HEK293T (cell line): Measurements from ENCODE around the gene LIFR.

Source experiments
- CTCF ChIA-PET: fragments of 350-600 bp; formaldehyde crosslinking; extraction: SDS; loops from one replicate; lab custom pipeline; 2021; ENCODE audit warnings: antibody characterized with exemption, inconsistent platforms; lab: Yijun Ruan, JAX
- POLR2A ChIA-PET: fragments of 350-600 bp; formaldehyde crosslinking; extraction: SDS; loops from one replicate; lab custom pipeline; 2020; ENCODE audit warnings: antibody characterized with exemption, inconsistent platforms; lab: Yijun Ruan, JAX
- DNase-seq: peaks from one replicate; pipeline ENCODE4 v3.0.0; 2012; ENCODE audit warnings: mixed read lengths; ENCODE audit errors: extremely low spot score
- ARNT ChIP-seq: fragments of 450-650 bp; IDR thresholded peaks from 2 replicates; pipeline ENCODE4 v1.6.1; 2017; ENCODE audit warnings: mild to moderate bottlenecking
- BHLHE40 ChIP-seq: fragments of 450-650 bp; IDR thresholded peaks from 2 replicates; pipeline ENCODE4 v1.6.1; 2016; ENCODE audit warnings: mild to moderate bottlenecking, moderate library complexity, borderline replicate concordance
- CTBP1 ChIP-seq: fragments of 450-650 bp; IDR thresholded peaks from 2 replicates; pipeline ENCODE4 v1.6.1; 2016; ENCODE audit warnings: borderline replicate concordance
- ELF4 ChIP-seq: fragments of 450-650 bp; IDR thresholded peaks from 2 replicates; pipeline ENCODE4 v1.6.1; 2017; ENCODE audit warnings: antibody characterized with exemption
- FOXA1 ChIP-seq: fragments of 450-650 bp; IDR thresholded peaks from 2 replicates; pipeline ENCODE4 v1.6.1; 2016; ENCODE audit warnings: mild to moderate bottlenecking
- FOXK2 ChIP-seq: fragments of 450-650 bp; IDR thresholded peaks from 2 replicates; pipeline ENCODE4 v1.6.1; 2016; ENCODE audit warnings: mild to moderate bottlenecking
- FOXM1 ChIP-seq: fragments of 450-650 bp; IDR thresholded peaks from 2 replicates; pipeline ENCODE4 v1.6.1; 2017; ENCODE audit warnings: mild to moderate bottlenecking, borderline replicate concordance
- HDGF ChIP-seq: fragments of 450-650 bp; IDR thresholded peaks from 2 replicates; pipeline ENCODE4 v1.6.1; 2017; ENCODE audit warnings: antibody characterized with exemption, borderline replicate concordance
- L3MBTL2 ChIP-seq: fragments of 450-650 bp; conservative IDR thresholded peaks from 2 replicates; pipeline ENCODE4 v1.6.1; 2016; ENCODE audit warnings: mild to moderate bottlenecking
- LEF1 ChIP-seq: fragments of 450-650 bp; IDR thresholded peaks from 2 replicates; pipeline ENCODE4 v1.6.1; 2017; ENCODE audit warnings: mild to moderate bottlenecking, borderline replicate concordance
- NFRKB ChIP-seq: fragments of 450-650 bp; IDR thresholded peaks from 2 replicates; pipeline ENCODE4 v1.6.1; 2016; ENCODE audit warnings: mild to moderate bottlenecking, moderate library complexity
- PKNOX1 ChIP-seq: fragments of 450-650 bp; IDR thresholded peaks from 2 replicates; pipeline ENCODE4 v1.6.1; 2016
- SP1 ChIP-seq: fragments of 450-650 bp; IDR thresholded peaks from 2 replicates; pipeline ENCODE4 v1.6.1; 2017
- SUZ12 ChIP-seq: fragments of 450-650 bp; IDR thresholded peaks from 2 replicates; pipeline ENCODE4 v1.6.1; 2016; ENCODE audit warnings: mild to moderate bottlenecking
- TARDBP ChIP-seq: fragments of 450-650 bp; IDR thresholded peaks from 2 replicates; pipeline ENCODE4 v1.6.1; 2016
- ZNF384 ChIP-seq: fragments of 450-650 bp; IDR thresholded peaks from 2 replicates; pipeline ENCODE4 v1.6.1; 2016

LIFR gene

GRCh38 chr5:38473008-38473407, 83.4 kb downstream of the LIFR start:
- POLR2A ChIA-PET, result no interaction called here
- TF ChIP-seq PKNOX1 (no peak), BHLHE40 (no peak), ZNF384 (no peak), FOXM1 (no peak), SUZ12 (no peak), ELF4 (no peak), SP1 (no peak), ARNT (no peak), NFRKB (no peak)
- no peak for DNase-seq
- CTCF ChIA-PET, result interaction anchor here (1.1 kb wide), 1 partner anchor 31 kb away, joined by 3 read pairs; no protein-coding TSS in a partner anchor

- no peak for DNase-seq
- POLR2A ChIA-PET, result no interaction called here
- TF ChIP-seq LEF1 (no peak), FOXM1 (no peak), ZNF384 (no peak), HDGF (no peak), SUZ12 (no peak), FOXK2 (no peak), BHLHE40 (no peak), L3MBTL2 (no peak), PKNOX1 (no peak), ELF4 (no peak), SP1 (no peak), ARNT (no peak), FOXA1 (no peak), TARDBP (no peak)
- CTCF ChIA-PET, result interaction anchor here (1.1 kb wide), 1 partner anchor 31 kb away, joined by 3 read pairs; no protein-coding TSS in a partner anchor
Measured at GRCh38 chr5:38472541-38472940, 83.9 kb downstream of the LIFR start.

- TF ChIP-seq ARNT, result no peak
- TF ChIP-seq PKNOX1, result no peak
- no peak for TF ChIP-seq CTBP1
- TF ChIP-seq L3MBTL2, result no peak
- no peak for TF ChIP-seq SUZ12
- no peak for TF ChIP-seq FOXM1
- no peak for TF ChIP-seq LEF1
- no peak for TF ChIP-seq FOXK2
- no peak for TF ChIP-seq TARDBP
- no peak for TF ChIP-seq ELF4
- no peak for TF ChIP-seq SP1
- no peak for TF ChIP-seq FOXA1
- no peak for TF ChIP-seq ZNF384
- TF ChIP-seq HDGF, result no peak
- TF ChIP-seq NFRKB, result no peak
- TF ChIP-seq BHLHE40, result no peak
- DNase-seq, result no peak
- ChIA-PET POLR2A (no interaction called here), CTCF (no interaction called here)
Measured at GRCh38 chr5:38471709-38472108, 84.7 kb downstream of the LIFR start.

GRCh38 chr5:38469707-38470267, 86.7 kb downstream of the LIFR start:
- no peak for TF ChIP-seq FOXA1
- no peak for TF ChIP-seq ELF4
- no peak for TF ChIP-seq CTBP1
- no peak for TF ChIP-seq FOXK2
- TF ChIP-seq ARNT, result no peak
- no peak for TF ChIP-seq BHLHE40
- TF ChIP-seq L3MBTL2, result no peak
- TF ChIP-seq LEF1, result no peak
- no peak for TF ChIP-seq NFRKB
- no peak for TF ChIP-seq FOXM1
- no peak for TF ChIP-seq HDGF
- no peak for TF ChIP-seq TARDBP
- no peak for TF ChIP-seq ZNF384
- no peak for TF ChIP-seq SUZ12
- TF ChIP-seq SP1, result no peak
- TF ChIP-seq PKNOX1, result no peak
- CTCF ChIA-PET, result no interaction called here

GRCh38 chr5:38468978-38469706, 87.3 kb downstream of the LIFR start:
- no peak for TF ChIP-seq HDGF
- no peak for TF ChIP-seq ELF4
- TF ChIP-seq FOXM1, result no peak
- no peak for TF ChIP-seq BHLHE40
- no peak for TF ChIP-seq NFRKB
- no peak for TF ChIP-seq FOXA1
- TF ChIP-seq L3MBTL2, result no peak
- TF ChIP-seq ARNT, result no peak
- no peak for TF ChIP-seq FOXK2
- TF ChIP-seq SP1, result no peak
- TF ChIP-seq PKNOX1, result no peak
- TF ChIP-seq SUZ12, result no peak
- no peak for TF ChIP-seq CTBP1
- TF ChIP-seq LEF1, result no peak
- CTCF ChIA-PET, result no interaction called here
- POLR2A ChIA-PET, result no interaction called here
- DNase-seq, result no peak

More at GRCh38 chr5:38469707-38470267, 86.7 kb downstream of the LIFR start:
- POLR2A ChIA-PET, result no interaction called here
- DNase-seq, result no peak
